Fibroblast of skin of right quadriceps (primary cell): ENCODE data around the gene RAVER1.
"Not testable (repeated sequence)": the region's sequence is repeated elsewhere in the genome, so short reads cannot be mapped to it uniquely, and the experiment has no call there.

Experiments used
- DNase-seq: peaks from one replicate; pipeline ENCODE4 v3.0.0-alpha.2; 2013

RAVER1 gene

GRCh38 chr19:10289836-10290356 is 43.4 kb downstream of the RAVER1 start, which contains the start of gene ICAM5:
Gene ICAM5 (plus strand): TSS chr19:10289952. CDS start chr19:10290044, 92 bp downstream.
- DNase-seq = no peak

- peak; percentile 58 for DNase-seq
Observed at GRCh38 chr19:10289167-10289835, 44.0 kb downstream of the RAVER1 start.

- DNase-seq = peak; percentile 57
Observed at GRCh38 chr19:10288662-10289166, 44.6 kb downstream of the RAVER1 start.

GRCh38 chr19:10286803-10287737 is 46.3 kb downstream of the RAVER1 start, which contains the start of gene ICAM4:
Gene ICAM4 (plus strand): TSS chr19:10286955. CDS start chr19:10287013, 58 bp downstream.
- DNase-seq = no peak

- no peak for DNase-seq
Observed at GRCh38 chr19:10285393-10285792, 47.9 kb downstream of the RAVER1 start.

GRCh38 chr19:10284960-10285278 is 48.4 kb downstream of the RAVER1 start:
- no peak for DNase-seq

GRCh38 chr19:10284065-10284959 is 49.0 kb downstream of the RAVER1 start:
- DNase-seq = no peak

- no peak for DNase-seq
Observed at GRCh38 chr19:10283301-10284064, 49.8 kb downstream of the RAVER1 start.

GRCh38 chr19:10282043-10282442 is 51.3 kb downstream of the RAVER1 start:
- not testable (repeated sequence) for DNase-seq

- DNase-seq = no peak
Observed at GRCh38 chr19:10279737-10280442, 53.4 kb downstream of the RAVER1 start.

- DNase-seq = no peak
Observed at GRCh38 chr19:10278935-10279334, 54.4 kb downstream of the RAVER1 start.

- DNase-seq = no peak
Observed at GRCh38 chr19:10277795-10278589, 55.3 kb downstream of the RAVER1 start.

- no peak for DNase-seq
Observed at GRCh38 chr19:10274589-10274988, 58.7 kb downstream of the RAVER1 start.

GRCh38 chr19:10271543-10272086 is 61.7 kb downstream of the RAVER1 start:
- no peak for DNase-seq

- no peak for DNase-seq
Observed at GRCh38 chr19:10270616-10271394, 62.5 kb downstream of the RAVER1 start, which contains the start of gene ICAM1. Gene ICAM1 (plus strand): TSS chr19:10271120. CDS start chr19:10271160, 40 bp downstream.

- no peak for DNase-seq
Observed at GRCh38 chr19:10270180-10270615, 63.1 kb downstream of the RAVER1 start.

GRCh38 chr19:10269333-10270179 is 63.8 kb downstream of the RAVER1 start:
- peak; percentile 61 for DNase-seq

GRCh38 chr19:10268071-10268470 is 65.3 kb downstream of the RAVER1 start:
- DNase-seq = no peak
